Caco-2 (cell line): Measurements from ENCODE around the gene FNDC3A. TPM values are rescaled to one million over a fixed set of nuclear protein-coding genes. Genes with fewer than 3 reads are reported as not detected.

Experiments
- BruUV-seq: library from RNA; stranded (reverse); fragments of 400-500 nt; replicated peaks from 2 replicates; lab custom pipeline; 2021; lab: Mats Ljungman, UMichigan
- CTCF ChIA-PET: fragments of 300-600 bp; sonication (Branson Sonifier 250); formaldehyde crosslinking; loops from one replicate; lab custom pipeline; 2022; ENCODE audit warnings: antibody characterized with exemption; lab: Charles Lee
- POLR2A ChIA-PET: fragments of 300-600 bp; sonication (Branson Sonifier 250); formaldehyde crosslinking; loops from one replicate; lab custom pipeline; 2022; ENCODE audit warnings: antibody characterized with exemption; lab: Charles Lee
- DNase-seq, 2 experiments: peaks; one replicate each; pipeline versions ENCODE4 v3.0.0 to v3.0.0-alpha.2; 2020 to 2022
- H3K27me3 ChIP-seq: replicated peaks from 2 replicates; pipeline ENCODE4 v1.6.0; 2011; ENCODE audit warnings: low read length; ENCODE audit not compliant: control insufficient read depth, insufficient read depth
- H3K36me3 ChIP-seq: 2 replicates; pipeline ENCODE4 v1.5.1; 2011; ENCODE audit warnings: low read length; ENCODE audit not compliant: control insufficient read depth, insufficient read depth
- H3K4me1 ChIP-seq: fragments of 250-450 bp; sonication (Bioruptor Pico); 2 replicates; pipeline ENCODE4 v1.5.1; 2020; ENCODE audit warnings: mild to moderate bottlenecking
- H3K4me3 ChIP-seq: 2 replicates; pipeline ENCODE4 v1.5.1; 2011; ENCODE audit warnings: low read depth, mild to moderate bottlenecking, control low read depth, low read length
- H3K9me3 ChIP-seq: fragments of 250-450 bp; sonication (Bioruptor Pico); 2 replicates; pipeline ENCODE4 v1.5.1; 2020; ENCODE audit warnings: mild to moderate bottlenecking, moderate library complexity
- H3K27ac Mint-ChIP-seq: one replicate; pipeline ENCODE4 v1.8.0; 2022; ENCODE audit warnings: mixed read lengths; ENCODE audit not compliant: unreplicated experiment
- H3K27me3 Mint-ChIP-seq: one replicate; pipeline ENCODE4 v1.8.0; 2022; ENCODE audit warnings: mixed read lengths; ENCODE audit not compliant: insufficient read depth, unreplicated experiment
- H3K36me3 Mint-ChIP-seq: one replicate; pipeline ENCODE4 v1.8.0; 2022; ENCODE audit warnings: mild to moderate bottlenecking, mixed read lengths; ENCODE audit not compliant: insufficient read depth, unreplicated experiment
- H3K4me1 Mint-ChIP-seq: one replicate; pipeline ENCODE4 v1.8.0; 2022; ENCODE audit warnings: low read depth, mixed read lengths; ENCODE audit not compliant: unreplicated experiment
- H3K4me3 Mint-ChIP-seq: one replicate; pipeline ENCODE4 v1.8.0; 2022; ENCODE audit warnings: mild to moderate bottlenecking, moderate library complexity, mixed read lengths; ENCODE audit not compliant: unreplicated experiment
- H3K9me3 Mint-ChIP-seq: one replicate; pipeline ENCODE4 v1.8.0; 2022; ENCODE audit warnings: mixed read lengths; ENCODE audit not compliant: unreplicated experiment
- intact Hi-C: fragments of 100-400 bp; cut with micrococcal nuclease; formaldehyde crosslinking; loops from one replicate; pipeline ENCODE4 v1.10.0; 2022; ENCODE audit not compliant: unreplicated experiment
- total RNA-seq: library from RNA; stranded (reverse); gene quantifications from 2 replicates; pipeline ENCODE4 v1.2.3, GENCODE V29; 2022
- TF ChIP-seq, protein P1 (sequence below), 2 experiments: fragments of 200-600 bp in 1 of 2; IDR thresholded peaks; 1 replicate in 1 of 2; 2 replicates in 1 of 2; pipeline versions ENCODE4 v1.5.1 to v1.8.0; 2011 to 2022; ENCODE audit warnings: antibody characterized with exemption in 1 of 2, control low read depth in 1 of 2, inconsistent platforms in 1 of 2, low read depth in 1 of 2, low read length in 1 of 2, mild to moderate bottlenecking in 1 of 2, moderate library complexity in 1 of 2; ENCODE audit not compliant: insufficient read depth in 1 of 2, severe bottlenecking in 1 of 2, unreplicated experiment in 1 of 2

Gene FNDC3A
- total RNA-seq, 1 experiment from 2014 or later: 32.5 TPM

DNA sequence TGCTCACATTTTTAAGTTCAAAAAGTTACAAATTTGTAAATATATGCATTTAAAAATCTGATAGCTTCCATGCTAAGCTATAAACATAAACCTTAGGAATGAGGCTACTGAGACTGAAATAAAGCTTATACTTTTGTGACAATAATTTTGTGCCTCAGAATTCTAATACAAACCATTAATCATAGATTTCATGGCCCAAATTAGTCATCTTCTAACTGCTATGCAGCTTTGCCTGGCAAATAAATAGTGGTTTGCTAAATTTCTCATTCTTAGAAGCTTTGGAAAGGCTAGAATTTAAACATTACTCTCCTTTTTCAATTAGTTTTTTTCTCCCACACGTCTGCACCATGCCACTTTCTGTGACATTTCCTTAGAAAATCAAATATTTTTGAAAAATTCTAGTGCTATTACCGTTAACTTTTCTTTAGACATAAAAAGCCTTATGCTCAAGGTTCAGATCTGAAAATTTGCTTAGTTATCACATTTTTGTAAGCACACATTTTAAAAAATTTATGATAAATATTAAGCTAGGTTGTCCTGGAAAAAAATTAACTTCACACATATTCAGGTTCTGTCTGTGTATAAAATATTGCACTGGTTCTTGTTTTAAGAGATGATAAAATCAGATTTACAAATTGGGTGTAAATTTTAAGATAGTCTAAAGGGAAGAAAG, 46.9 kb downstream of the FNDC3A start:
- Mint-ChIP-seq H3K9me3 (no peaks in the 10 kb centered on the region), H3K4me3 (no peak overlapping the region), H3K36me3 (no peaks in the 10 kb centered on the region), H3K4me1 (no peaks in the 10 kb centered on the region), H3K27ac (no peak overlapping the region), H3K27me3 (no peaks in the 10 kb centered on the region)
- CTCF ChIA-PET: no interaction called here
- H3K27me3 ChIP-seq: no peaks in the 10 kb centered on the region
- no peak for DNase-seq
- no peaks in the 10 kb centered on the region for H3K36me3 ChIP-seq
- no peaks in the 10 kb centered on the region for H3K9me3 ChIP-seq
- H3K4me3 ChIP-seq: no peak overlapping the region
- TF ChIP-seq, protein P1, sequence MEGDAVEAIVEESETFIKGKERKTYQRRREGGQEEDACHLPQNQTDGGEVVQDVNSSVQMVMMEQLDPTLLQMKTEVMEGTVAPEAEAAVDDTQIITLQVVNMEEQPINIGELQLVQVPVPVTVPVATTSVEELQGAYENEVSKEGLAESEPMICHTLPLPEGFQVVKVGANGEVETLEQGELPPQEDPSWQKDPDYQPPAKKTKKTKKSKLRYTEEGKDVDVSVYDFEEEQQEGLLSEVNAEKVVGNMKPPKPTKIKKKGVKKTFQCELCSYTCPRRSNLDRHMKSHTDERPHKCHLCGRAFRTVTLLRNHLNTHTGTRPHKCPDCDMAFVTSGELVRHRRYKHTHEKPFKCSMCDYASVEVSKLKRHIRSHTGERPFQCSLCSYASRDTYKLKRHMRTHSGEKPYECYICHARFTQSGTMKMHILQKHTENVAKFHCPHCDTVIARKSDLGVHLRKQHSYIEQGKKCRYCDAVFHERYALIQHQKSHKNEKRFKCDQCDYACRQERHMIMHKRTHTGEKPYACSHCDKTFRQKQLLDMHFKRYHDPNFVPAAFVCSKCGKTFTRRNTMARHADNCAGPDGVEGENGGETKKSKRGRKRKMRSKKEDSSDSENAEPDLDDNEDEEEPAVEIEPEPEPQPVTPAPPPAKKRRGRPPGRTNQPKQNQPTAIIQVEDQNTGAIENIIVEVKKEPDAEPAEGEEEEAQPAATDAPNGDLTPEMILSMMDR (IDR thresholded peaks at IDR 0.05; ENCODE audit: insufficient read depth in 1 of 2, low read depth in 1 of 2, low read length in 1 of 2, severe bottlenecking in 1 of 2, unreplicated experiment in 1 of 2): no peak
- BruUV-seq: no TSS peak
- H3K4me1 ChIP-seq: no peaks in the 10 kb centered on the region
- POLR2A ChIA-PET: no interaction called here
- intact Hi-C loops: no loop called here

DNA sequence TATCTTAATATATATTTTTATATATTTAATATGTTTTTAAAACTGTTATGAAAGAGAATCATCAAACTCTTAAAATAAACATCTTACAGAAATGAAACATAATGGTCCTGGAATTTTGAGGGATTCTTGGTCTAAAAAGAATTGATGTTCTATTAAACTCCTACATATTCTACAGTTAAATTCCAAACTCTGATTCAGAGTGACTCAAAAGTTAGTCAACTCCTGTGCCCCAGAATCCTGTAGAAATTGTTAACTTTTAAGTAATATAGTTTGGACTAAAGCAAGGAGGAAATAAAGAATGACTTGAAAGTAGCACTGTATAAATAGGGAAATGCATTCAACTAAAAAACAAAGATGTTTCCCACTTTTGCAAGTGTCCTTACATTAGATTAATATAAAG, 47.7 kb downstream of the FNDC3A start:
- BruUV-seq: no TSS peak
- Histone ChIP-seq H3K9me3 (no peaks in the 10 kb centered on the region), H3K27me3 (no peaks in the 10 kb centered on the region), H3K4me1 (no peaks in the 10 kb centered on the region), H3K36me3 (no peaks in the 10 kb centered on the region), H3K4me3 (no peak overlapping the region)
- no peaks in the 10 kb centered on the region for H3K27me3 Mint-ChIP-seq
- no peaks in the 10 kb centered on the region for H3K9me3 Mint-ChIP-seq
- no peaks in the 10 kb centered on the region for H3K4me1 Mint-ChIP-seq
- intact Hi-C loops: no loop called here
- ChIA-PET CTCF (no interaction called here), POLR2A (no interaction called here)
- no peak overlapping the region for H3K4me3 Mint-ChIP-seq
- H3K36me3 Mint-ChIP-seq: no peaks in the 10 kb centered on the region
- H3K27ac Mint-ChIP-seq: no peak overlapping the region
- no peak for DNase-seq
- TF ChIP-seq, protein P1 (IDR thresholded peaks at IDR 0.05; ENCODE audit: insufficient read depth in 1 of 2, low read depth in 1 of 2, low read length in 1 of 2, severe bottlenecking in 1 of 2, unreplicated experiment in 1 of 2): no peak

DNA sequence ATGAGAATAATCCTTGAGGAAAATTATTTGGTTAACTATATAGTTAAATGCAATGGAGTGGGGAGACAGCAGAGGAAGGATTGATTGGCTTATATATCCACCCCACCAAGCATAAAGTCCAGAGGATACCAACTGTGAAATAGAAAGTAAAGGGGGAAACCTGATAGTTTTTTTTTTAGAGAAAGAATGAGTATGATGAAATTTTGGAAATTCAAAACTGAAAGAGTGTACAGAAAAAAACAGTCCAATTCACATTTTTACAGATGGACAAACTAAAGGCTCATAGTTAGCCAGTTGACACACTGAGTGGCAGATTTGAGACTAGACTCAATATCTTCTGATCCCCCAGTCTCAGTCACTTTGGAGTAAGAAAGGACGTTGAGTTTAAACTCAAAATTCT, 51.1 kb downstream of the FNDC3A start:
- H3K4me3 Mint-ChIP-seq: no peak overlapping the region
- BruUV-seq: no TSS peak
- POLR2A ChIA-PET: no interaction called here

More for the DNA sequence above, 51.1 kb downstream of the FNDC3A start:
- Histone ChIP-seq H3K4me3 (no peak overlapping the region), H3K36me3 (no peaks in the 10 kb centered on the region), H3K4me1 (no peaks in the 10 kb centered on the region), H3K27me3 (no peaks in the 10 kb centered on the region), H3K9me3 (no peaks in the 10 kb centered on the region)
- Mint-ChIP-seq H3K27me3 (no peaks in the 10 kb centered on the region), H3K4me1 (no peaks in the 10 kb centered on the region), H3K36me3 (no peaks in the 10 kb centered on the region), H3K27ac (no peak overlapping the region), H3K9me3 (no peaks in the 10 kb centered on the region)
- intact Hi-C loops: no loop called here
- TF ChIP-seq, protein P1 (IDR thresholded peaks at IDR 0.05; ENCODE audit: insufficient read depth in 1 of 2, low read depth in 1 of 2, low read length in 1 of 2, severe bottlenecking in 1 of 2, unreplicated experiment in 1 of 2): no peak
- no peak for DNase-seq
- CTCF ChIA-PET: no interaction called here
